SK-N-SH treated with all-trans-retinoic acid at 6 μM for 48 hours (cell line): Measurements from ENCODE around the gene ASPN.

Experiments used
- ARNTL ChIP-seq: fragments of 450-650 bp; formaldehyde crosslinking; IDR thresholded peaks from 2 replicates; pipeline ENCODE4 v1.5.0; 2020; ENCODE audit warnings: low read depth, mild to moderate bottlenecking, moderate library complexity, borderline replicate concordance
- CREB5 ChIP-seq: fragments of 250-450 bp; sonication (Bioruptor Pico); IDR thresholded peaks from 2 replicates; pipeline ENCODE4 v1.5.1; 2020; ENCODE audit warnings: low read depth, mild to moderate bottlenecking, moderate library complexity
- CSDC2 ChIP-seq: fragments of 250-450 bp; sonication (Bioruptor Pico); IDR thresholded peaks from 2 replicates; pipeline ENCODE4 v1.5.0; 2020; ENCODE audit warnings: mild to moderate bottlenecking, moderate library complexity
- CSRNP3 ChIP-seq: fragments of 250-450 bp; sonication (Bioruptor Pico); IDR thresholded peaks from 2 replicates; pipeline ENCODE4 v1.5.1; 2021; ENCODE audit warnings: mild to moderate bottlenecking, moderate library complexity
- OSR1 ChIP-seq: fragments of 250-450 bp; sonication (Bioruptor Pico); IDR thresholded peaks from 2 replicates; pipeline ENCODE4 v1.8.0; 2022; ENCODE audit warnings: moderate library complexity, mild to moderate bottlenecking, inconsistent platforms
- PATZ1 ChIP-seq: fragments of 250-450 bp; sonication (Bioruptor Pico); IDR thresholded peaks from 2 replicates; pipeline ENCODE4 v1.8.0; 2020; ENCODE audit warnings: mild to moderate bottlenecking, moderate library complexity, borderline replicate concordance
- ZFP3 ChIP-seq: fragments of 250-450 bp; sonication (Bioruptor Pico); IDR thresholded peaks from 2 replicates; pipeline ENCODE4 v1.5.0; 2020; ENCODE audit warnings: mild to moderate bottlenecking, moderate library complexity
- ZNF565 ChIP-seq: fragments of 450-650 bp; formaldehyde crosslinking; conservative IDR thresholded peaks from 2 replicates; pipeline ENCODE4 v1.5.0; 2020; ENCODE audit warnings: low read depth, mild to moderate bottlenecking, moderate library complexity
- ZNF70 ChIP-seq: fragments of 450-650 bp; formaldehyde crosslinking; IDR thresholded peaks from 2 replicates; pipeline ENCODE4 v1.5.0; 2020; ENCODE audit warnings: mild to moderate bottlenecking, moderate library complexity

GRCh38 chr9:92406477-92406876 is 75.8 kb downstream of the ASPN start:
- TF ChIP-seq CSRNP3 (CRISPR knock-in tag) (no peak), PATZ1 (CRISPR knock-in tag) (no peak), ZNF565 (CRISPR knock-in tag) (no peak), ARNTL (CRISPR knock-in tag) (no peak), ZNF70 (CRISPR knock-in tag) (no peak), CREB5 (CRISPR knock-in tag) (no peak), ZFP3 (CRISPR knock-in tag) (no peak), OSR1 (CRISPR knock-in tag) (no peak), CSDC2 (CRISPR knock-in tag) (no peak)
